ENCODE measurements around the gene CPXM2.

The CPXM2 gene

GRCh38 chr10:123836418-123837145 is 55.0 kb downstream of the CPXM2 start:
- Histone ChIP-seq H3K27me3 (ENCODE audit: insufficient read depth, poor library complexity, severe bottlenecking) (no peaks in the 10 kb centered on the region), H3K27ac (replicated peaks) (no peak overlapping the region), H3K4me3 (replicated peaks; ENCODE audit: insufficient read depth, low read length) (no peak overlapping the region)
- no peak for DNase-seq (ENCODE audit: low read depth in 1 of 2, low spot score in 1 of 2)
- no peak for TF ChIP-seq CTCF (IDR thresholded peaks at IDR 0.05; ENCODE audit: insufficient read depth, low read length)
- no peak for TF ChIP-seq POLR2AphosphoS5 (IDR thresholded peaks at IDR 0.05; ENCODE audit: low read depth)
- TF ChIP-seq REST (IDR thresholded peaks at IDR 0.05; ENCODE audit: insufficient replicate concordance, low read depth) = no peak
- TF ChIP-seq SPI1 (IDR thresholded peaks at IDR 0.05; ENCODE audit: borderline replicate concordance, low read depth) = no peak
- TF ChIP-seq GABPA (IDR thresholded peaks at IDR 0.05; ENCODE audit: low read depth) = no peak

- Histone ChIP-seq H3K27me3 (ENCODE audit: insufficient read depth, poor library complexity, severe bottlenecking) (no peaks in the 10 kb centered on the region), H3K4me3 (replicated peaks; ENCODE audit: insufficient read depth, low read length) (no peak overlapping the region), H3K27ac (replicated peaks) (no peak overlapping the region)
- TF ChIP-seq POLR2AphosphoS5 (IDR thresholded peaks at IDR 0.05; ENCODE audit: low read depth) (no peak), SPI1 (IDR thresholded peaks at IDR 0.05; ENCODE audit: borderline replicate concordance, low read depth) (no peak), GABPA (IDR thresholded peaks at IDR 0.05; ENCODE audit: low read depth) (no peak), CTCF (IDR thresholded peaks at IDR 0.05; ENCODE audit: insufficient read depth, low read length) (no peak), REST (IDR thresholded peaks at IDR 0.05; ENCODE audit: insufficient replicate concordance, low read depth) (no peak)
- no peak for DNase-seq (ENCODE audit: low read depth in 1 of 2, low spot score in 1 of 2)
These were observed 56.0 kb downstream of the CPXM2 start for GRCh38 chr10:123835575-123835974.

- H3K27me3 ChIP-seq (ENCODE audit: insufficient read depth, poor library complexity, severe bottlenecking) = peaks cover 2% of the 10 kb centered on the region
- TF ChIP-seq REST (IDR thresholded peaks at IDR 0.05; ENCODE audit: insufficient replicate concordance, low read depth) (no peak), GABPA (IDR thresholded peaks at IDR 0.05; ENCODE audit: low read depth) (no peak), CTCF (IDR thresholded peaks at IDR 0.05; ENCODE audit: insufficient read depth, low read length) (no peak)
- H3K4me3 ChIP-seq (replicated peaks; ENCODE audit: insufficient read depth, low read length) = no peak overlapping the region
- no peak overlapping the region for H3K27ac ChIP-seq (replicated peaks)
- no peak for DNase-seq (ENCODE audit: low read depth in 1 of 2, low spot score in 1 of 2)
These were observed 58.3 kb downstream of the CPXM2 start for GRCh38 chr10:123833170-123833850.
